Stimulated activated CD8-positive, alpha-beta memory T cell treated with anti-CD3 and anti-CD28 coated beads, Interleukin-15, amount 100 ng/mL, for 48 hours (primary cell): ENCODE measurements around the gene HCFC1.
A peak's percentile ranks its signal among the peaks of the same experiment; 100 is the strongest.

ENCODE experiments used
- DNase-seq, 2 donors: peaks; one replicate each; pipeline ENCODE4 v3.0.0-alpha.2; 2020; ENCODE audit warnings: low read depth in 2 of 2

HCFC1 gene

DNA sequence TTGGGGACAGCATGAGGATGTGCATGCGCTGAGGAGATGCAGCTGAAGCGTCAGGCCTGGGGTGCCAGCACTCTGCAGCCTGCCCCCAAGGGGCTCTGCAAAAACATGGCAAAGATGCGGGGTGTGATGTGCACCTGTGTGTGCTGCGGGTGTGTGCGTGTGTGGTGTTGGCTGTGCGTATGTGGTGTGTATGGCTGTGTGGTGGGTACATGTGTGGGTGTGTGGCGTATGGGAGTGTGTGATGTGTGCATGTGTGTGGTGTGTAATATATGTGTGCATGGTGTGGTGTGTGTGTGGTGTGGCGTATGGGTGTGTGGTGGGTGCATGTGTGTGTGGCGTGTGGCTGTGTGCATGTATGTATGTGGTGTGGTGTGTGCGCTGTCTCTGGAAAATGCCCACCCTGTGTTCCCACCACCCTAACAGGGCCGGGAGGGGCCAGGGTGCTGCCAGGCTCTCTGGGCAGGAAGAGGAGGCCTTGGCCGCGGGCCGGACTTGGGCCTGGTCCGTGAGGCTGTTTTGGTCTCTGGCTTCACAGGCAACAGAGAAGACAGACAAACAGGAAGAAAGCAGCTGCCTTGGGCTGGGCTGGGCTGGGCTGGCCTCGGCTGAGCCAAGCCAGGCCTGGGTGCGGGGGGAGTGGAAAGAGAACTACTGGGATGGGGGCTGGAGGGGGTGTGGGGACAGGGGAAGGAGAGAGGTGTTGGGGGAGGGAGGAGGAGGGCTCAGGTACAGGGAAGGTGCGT lies 68.2 kb downstream of the HCFC1 start:
- no peak for DNase-seq

DNA sequence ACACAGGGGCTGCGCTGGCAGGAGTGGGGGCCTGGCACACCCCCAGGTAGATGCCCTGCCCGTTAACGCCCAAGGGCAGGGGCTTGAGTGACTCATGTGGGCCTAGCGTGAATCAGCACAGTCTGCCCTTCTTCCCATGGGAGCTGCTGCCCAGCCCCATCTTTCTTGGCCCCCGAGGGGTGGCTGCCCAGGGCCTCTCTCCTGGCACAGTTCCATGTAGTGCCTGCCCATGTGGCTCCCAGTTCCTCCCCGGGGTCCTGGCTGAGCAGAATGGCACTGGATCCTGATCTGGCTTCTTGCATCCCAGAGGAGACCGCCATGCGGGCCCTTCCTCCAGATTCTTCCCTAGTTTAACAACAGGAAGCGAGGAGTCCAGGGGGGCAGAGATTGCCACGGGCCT lies 69.2 kb downstream of the HCFC1 start:
- DNase-seq = no peak

DNA sequence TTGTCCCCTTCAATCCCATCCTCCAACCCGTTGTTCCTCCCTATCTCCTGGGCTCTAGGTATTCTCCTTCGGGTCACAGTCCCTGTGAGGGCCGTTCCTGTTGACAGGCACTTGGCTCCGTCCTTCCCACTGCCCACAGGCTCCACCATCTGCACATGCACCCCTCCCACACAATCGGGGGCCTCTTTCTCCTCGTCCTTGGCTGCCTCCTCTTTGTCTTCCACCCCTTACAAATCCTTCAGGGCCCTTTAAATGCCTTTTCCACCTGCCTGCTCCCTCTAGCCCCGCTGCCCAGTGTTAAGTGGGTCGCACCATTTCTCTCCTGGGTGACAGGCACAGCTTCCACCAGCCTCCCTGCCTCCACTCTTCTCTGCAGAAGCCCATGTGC lies 69.9 kb downstream of the HCFC1 start:
- DNase-seq = no peak

DNA sequence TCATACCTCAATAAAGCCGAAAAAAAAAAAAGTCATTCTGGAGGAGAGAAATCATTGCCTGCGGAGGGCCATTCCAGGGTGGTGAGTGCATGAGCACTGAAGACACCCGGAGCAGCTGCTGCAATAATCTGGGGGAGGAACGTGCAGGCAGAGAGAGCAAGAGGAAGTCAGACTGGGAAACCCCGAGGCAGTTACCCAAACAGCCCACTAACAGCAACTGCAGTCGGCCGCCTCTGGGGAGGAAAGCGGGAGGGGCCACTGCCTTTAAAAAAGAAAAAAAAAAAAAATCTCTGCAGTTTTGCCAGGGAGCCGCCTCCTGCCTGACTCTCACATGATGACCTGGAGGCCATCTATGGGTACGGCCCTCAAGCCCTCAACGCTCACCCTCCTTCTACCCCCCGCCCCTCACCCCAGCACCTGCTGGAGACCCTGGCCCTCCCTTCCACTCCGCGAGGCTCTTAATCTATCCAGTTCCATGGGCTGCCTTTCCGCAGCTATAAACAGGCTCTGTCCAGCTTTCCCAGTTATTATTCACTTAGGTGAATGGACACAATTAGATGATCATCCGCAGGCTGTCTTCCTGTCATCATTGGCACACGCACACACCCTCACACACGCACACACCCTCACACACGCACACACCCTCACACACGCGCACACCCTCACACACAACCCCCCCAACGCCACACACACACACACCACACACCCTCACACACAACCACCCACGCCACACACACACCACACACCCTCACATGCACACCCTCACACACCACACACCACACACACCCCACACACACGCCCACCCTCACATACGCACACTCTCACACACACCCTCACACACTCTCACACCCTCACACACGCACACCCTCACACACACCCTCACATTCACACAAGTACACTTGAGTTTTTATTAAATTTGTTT lies 70.5 kb downstream of the HCFC1 start:
- DNase-seq = peak in 1 of 2 donors; percentile 37

DNA sequence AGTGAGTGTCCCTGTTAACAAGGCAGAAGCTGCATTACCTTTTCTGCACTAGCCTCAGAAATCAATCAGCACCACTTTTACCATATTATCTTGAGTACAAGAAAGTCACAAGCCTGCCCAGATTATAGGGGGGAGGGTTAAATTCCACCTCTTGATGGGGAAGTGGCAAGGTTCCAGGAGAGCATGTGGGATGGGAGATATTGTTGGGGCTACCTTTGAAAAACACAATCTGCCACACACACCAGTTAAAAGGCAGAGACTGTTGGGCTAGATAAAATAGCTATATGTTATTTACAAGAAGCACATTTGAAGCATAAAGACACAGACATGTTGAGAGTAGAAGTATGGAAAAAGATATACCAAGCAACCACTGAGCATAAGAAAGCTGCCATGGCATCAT lies 73.7 kb downstream of the HCFC1 start:
- DNase-seq = no peak
